ENCODE data around the gene DNAJA2.
A peak's percentile ranks its signal among the peaks of the same experiment; 100 is the strongest.

DNA sequence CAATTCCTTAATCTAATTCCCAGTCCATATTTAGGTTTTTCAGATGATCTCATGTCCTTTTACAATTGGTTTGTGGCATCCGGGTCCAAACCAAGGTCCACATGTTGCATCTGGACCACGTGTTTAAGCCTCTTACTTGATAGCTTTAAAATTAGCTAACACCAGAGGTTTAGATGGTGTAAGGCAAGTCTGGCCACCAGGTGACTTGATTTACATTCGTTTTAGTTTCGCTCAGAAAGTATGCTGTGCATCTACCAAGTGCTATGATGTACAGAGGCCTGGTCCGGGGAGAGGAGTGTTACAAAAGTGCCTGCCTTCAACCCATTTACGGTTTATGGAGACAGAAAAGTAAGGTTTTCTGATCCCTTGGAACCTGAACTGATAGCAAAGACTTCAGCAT is 878 bp upstream of the DNAJA2 start:
- no peak for TF ChIP-seq POLR2A (IDR thresholded peaks at IDR 0.05)
- TF ChIP-seq, protein P1, sequence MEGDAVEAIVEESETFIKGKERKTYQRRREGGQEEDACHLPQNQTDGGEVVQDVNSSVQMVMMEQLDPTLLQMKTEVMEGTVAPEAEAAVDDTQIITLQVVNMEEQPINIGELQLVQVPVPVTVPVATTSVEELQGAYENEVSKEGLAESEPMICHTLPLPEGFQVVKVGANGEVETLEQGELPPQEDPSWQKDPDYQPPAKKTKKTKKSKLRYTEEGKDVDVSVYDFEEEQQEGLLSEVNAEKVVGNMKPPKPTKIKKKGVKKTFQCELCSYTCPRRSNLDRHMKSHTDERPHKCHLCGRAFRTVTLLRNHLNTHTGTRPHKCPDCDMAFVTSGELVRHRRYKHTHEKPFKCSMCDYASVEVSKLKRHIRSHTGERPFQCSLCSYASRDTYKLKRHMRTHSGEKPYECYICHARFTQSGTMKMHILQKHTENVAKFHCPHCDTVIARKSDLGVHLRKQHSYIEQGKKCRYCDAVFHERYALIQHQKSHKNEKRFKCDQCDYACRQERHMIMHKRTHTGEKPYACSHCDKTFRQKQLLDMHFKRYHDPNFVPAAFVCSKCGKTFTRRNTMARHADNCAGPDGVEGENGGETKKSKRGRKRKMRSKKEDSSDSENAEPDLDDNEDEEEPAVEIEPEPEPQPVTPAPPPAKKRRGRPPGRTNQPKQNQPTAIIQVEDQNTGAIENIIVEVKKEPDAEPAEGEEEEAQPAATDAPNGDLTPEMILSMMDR (IDR thresholded peaks at IDR 0.05) = peak in 1 of 7 experiments; percentile 6
